ENCODE results near the gene TUBGCP6.

The TUBGCP6 gene

DNA sequence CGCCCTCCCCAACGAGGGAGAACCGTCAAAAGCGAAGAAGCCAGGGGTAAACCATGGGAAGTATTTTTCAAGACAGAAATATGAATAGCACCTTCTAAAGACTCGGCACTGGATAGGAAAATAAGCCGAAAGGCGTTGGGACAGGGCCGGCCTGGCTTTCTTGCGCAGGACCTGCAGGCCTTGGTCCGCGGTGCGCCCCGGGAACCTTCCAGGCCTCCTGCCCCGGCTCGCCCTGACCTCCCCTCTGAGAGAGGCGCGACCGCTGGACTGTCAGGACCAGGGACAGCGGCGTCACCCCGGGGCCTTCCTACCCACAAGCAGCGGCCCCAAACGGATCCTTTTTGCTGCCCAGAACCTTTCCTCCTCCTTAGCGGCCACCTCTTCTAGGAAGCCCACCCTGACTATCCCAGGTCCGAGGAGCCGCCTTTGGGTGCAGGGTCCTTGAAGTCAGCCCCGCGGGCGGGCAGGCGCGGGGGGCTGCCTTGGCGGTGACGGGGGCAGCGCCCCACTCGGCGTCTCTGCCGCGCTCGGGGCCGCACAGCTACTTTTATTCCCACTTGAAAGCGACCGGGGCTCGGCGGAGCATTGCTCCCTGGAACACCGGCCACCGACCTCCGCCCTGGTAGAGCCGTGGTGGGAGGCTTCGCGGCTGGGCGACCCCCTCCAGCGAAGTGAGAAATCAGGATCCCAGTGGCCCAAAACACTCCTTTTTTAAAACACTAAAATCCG lies 26.0 kb upstream of the TUBGCP6 start:
- no peak for TF ChIP-seq ZFX (IDR thresholded peaks at IDR 0.05; ENCODE audit: borderline replicate concordance)
- TF ChIP-seq CTCF (IDR thresholded peaks at IDR 0.05): no peak
- H3K27ac ChIP-seq: peak overlapping the region; percentile 97

DNA sequence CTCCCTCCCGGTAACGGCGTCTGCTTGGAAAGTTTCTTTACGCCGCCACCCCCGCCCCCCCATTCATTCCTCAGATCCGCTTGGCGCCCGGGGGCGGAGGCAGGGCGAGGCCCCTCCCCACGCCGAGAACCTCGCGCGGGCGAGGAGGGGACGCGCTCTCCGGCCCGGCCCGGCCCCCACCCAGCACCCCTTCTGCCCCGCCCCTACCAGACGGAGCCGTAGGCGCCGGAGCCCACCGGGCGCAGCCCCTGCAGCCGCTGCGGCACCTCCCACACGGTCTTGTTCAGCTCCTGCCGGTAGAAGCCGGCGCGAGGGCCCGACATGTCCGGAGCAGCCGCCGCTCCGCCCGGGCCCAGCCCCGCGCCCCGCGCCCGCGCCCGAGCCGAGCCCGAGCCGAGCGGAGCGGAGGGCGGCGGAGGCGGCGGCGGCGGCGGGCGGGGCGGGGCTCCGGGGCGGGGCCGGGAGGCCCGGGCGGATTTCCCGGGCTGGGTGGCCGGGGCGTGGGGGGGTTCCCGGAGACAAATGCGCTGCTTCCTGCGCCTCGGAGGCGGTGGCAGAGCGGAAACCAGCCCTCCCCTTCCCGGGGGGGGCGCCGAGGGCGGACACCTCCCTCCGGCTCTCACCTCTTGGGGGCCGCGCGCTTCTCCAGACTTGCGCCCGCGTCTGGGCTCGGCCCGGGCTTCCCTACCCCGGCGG lies 25.3 kb upstream of the TUBGCP6 start, which contains the start of gene MAPK11:
Gene MAPK11, minus strand, starts transcription at position 411 of the 696 bp plus-strand sequence. Its CDS starts 88 bp downstream, at position 323.
- TF ChIP-seq CTCF (IDR thresholded peaks at IDR 0.05): no peak
- no peak for TF ChIP-seq ZFX (IDR thresholded peaks at IDR 0.05; ENCODE audit: borderline replicate concordance)
- H3K27ac ChIP-seq: peak within 1 kb of the TSS; percentile 97

GRCh38 chr22:50269573-50269969 lies 24.7 kb upstream of the TUBGCP6 start:
- TF ChIP-seq CTCF (IDR thresholded peaks at IDR 0.05) (no peak), ZFX (IDR thresholded peaks at IDR 0.05; ENCODE audit: borderline replicate concordance) (no peak)
- peak overlapping the region; percentile 97 for H3K27ac ChIP-seq

GRCh38 chr22:50268655-50269113 lies 23.9 kb upstream of the TUBGCP6 start:
- peak overlapping the region; percentile 97 for H3K27ac ChIP-seq

DNA sequence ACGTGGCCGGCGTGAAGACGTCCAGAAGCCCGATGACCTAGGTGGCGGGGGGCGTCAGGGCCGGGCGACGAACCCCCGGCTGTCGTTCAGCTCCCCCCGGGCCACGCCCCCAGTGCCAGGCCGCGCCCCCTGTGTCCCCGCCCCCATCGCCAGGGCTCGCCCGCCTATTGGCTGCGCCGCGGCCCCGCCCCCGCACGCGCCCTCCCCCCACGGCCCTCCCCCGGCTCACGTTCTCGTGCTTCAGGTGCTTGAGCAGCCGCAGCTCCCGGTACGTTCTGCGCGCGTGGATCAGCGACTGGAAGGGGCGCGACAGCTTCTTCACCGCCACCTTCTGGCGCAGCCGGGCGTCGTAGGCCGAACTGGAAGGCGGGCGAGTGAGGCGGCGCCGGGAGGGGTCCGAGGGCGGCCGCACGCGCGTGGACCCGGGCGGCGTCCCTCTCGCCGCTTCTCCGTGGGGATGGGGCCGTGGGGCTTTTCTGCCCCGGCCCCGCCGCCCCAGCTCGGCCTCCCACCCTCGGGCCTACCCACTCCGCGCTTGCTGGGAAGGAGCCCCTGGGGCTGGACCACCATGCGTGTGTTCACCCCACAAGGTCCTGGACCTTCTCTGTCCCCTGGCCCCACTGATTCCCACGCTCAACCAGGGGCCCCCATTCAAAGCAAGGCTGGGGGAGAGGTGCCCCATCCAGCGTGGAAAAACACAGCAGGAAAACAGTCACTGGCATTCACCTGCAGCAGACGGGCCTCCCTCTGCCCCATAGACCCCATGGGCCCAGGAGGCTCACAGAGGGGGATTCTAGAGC lies 23.0 kb upstream of the TUBGCP6 start:
- TF ChIP-seq ZFX (IDR thresholded peaks at IDR 0.05; ENCODE audit: borderline replicate concordance) (no peak), CTCF (IDR thresholded peaks at IDR 0.05) (peak; percentile 77)
- peak overlapping the region; percentile 97 for H3K27ac ChIP-seq

More at GRCh38 chr22:50268655-50269113, 23.9 kb upstream of the TUBGCP6 start:
- no peak for TF ChIP-seq CTCF (IDR thresholded peaks at IDR 0.05)
- no peak for TF ChIP-seq ZFX (IDR thresholded peaks at IDR 0.05; ENCODE audit: borderline replicate concordance)

DNA sequence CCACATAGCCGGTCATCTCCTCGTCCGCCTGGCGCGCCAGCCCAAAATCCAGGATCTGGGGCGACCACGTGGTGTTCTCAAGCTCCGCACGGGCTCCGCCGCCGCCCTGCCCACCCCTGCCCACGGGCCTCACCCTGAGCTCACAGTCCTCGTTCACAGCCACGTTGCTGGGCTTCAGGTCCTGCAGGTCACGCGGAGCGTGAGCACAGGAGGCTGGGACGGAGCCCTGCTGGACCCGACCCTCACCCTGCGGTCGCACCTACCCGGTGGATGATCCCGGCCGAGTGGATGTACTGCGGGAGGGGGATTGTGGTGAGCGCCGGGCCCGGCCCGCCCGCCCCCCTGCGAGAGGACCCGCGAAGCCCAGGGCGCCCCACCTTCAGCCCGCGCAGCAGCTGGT lies 22.2 kb upstream of the TUBGCP6 start:
- TF ChIP-seq CTCF (IDR thresholded peaks at IDR 0.05) (no peak), ZFX (IDR thresholded peaks at IDR 0.05; ENCODE audit: borderline replicate concordance) (no peak)
- H3K27ac ChIP-seq: peak overlapping the region; percentile 97
